ENCODE data around the gene MEIS3.
A peak's percentile ranks its signal among the peaks of the same experiment; 100 is the strongest.

The MEIS3 gene

DNA sequence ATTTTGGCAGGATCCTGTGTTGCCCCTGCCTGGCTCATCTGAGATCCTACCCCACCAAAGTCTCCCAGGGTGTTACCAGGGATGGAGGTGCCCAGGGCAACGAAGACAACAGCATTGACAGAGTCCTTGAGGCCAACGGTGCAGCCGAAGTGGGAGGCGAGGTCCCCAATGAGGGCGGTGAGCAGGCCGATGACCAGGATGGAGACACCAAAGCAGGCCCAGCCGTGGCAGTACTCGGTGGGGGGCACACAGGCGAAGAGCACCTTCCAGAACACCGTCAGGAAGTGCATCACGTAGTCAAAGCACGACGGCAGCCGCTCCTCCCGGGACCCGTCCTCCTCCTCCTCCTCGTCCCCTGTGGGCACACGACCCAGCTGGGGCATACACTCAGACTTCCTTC is 12.8 kb upstream of the MEIS3 start:
- Histone ChIP-seq H2BK15ac (ENCODE audit: low read depth, poor library complexity, severe bottlenecking) (no peak overlapping the region), H3K4me3 (ENCODE audit: insufficient read depth in 1 of 2, low read depth in 1 of 2, low read length in 2 of 2) (no peak overlapping the region), H4K91ac (ENCODE audit: low read length) (peak overlapping the region; percentile 35), H4K8ac (ENCODE audit: low read length) (no peak overlapping the region), H3K4me2 (ENCODE audit: low read length, poor library complexity, severe bottlenecking) (no peak overlapping the region), H3K4ac (ENCODE audit: low read depth in 1 of 2, low read length in 2 of 2) (no peak overlapping the region), H3K9ac (ENCODE audit: low read length) (no peak overlapping the region), H2BK12ac (ENCODE audit: low read length in 2 of 2) (no peak overlapping the region), H3K27ac (ENCODE audit: low read length, poor library complexity, severe bottlenecking) (no peak overlapping the region), H3K14ac (ENCODE audit: low read length in 2 of 2) (no peak overlapping the region), H3K9me3 (ENCODE audit: control insufficient read depth, low read length) (no peaks in the 10 kb centered on the region), H3K36me3 (ENCODE audit: control insufficient read depth in 1 of 2, insufficient read depth in 2 of 2, low read depth in 1 of 2, low read length in 2 of 2) (no peaks in the 10 kb centered on the region), H3K23ac (ENCODE audit: low read length in 2 of 2) (no peak overlapping the region), H2BK5ac (ENCODE audit: low read depth, low read length, poor library complexity, severe bottlenecking) (no peak overlapping the region), H3K27me3 (ENCODE audit: control insufficient read depth in 1 of 2, insufficient read depth in 1 of 2, low read length in 2 of 2) (peaks cover 36 to 55% of the 10 kb centered on the region in 2 experiments), H2AFZ (ENCODE audit: low read depth, low read length) (no peak overlapping the region), H3K4me1 (ENCODE audit: control insufficient read depth, insufficient read depth, low read depth, low read length) (peaks cover 20% of the 10 kb centered on the region), H3K18ac (ENCODE audit: low read depth in 1 of 2, low read length in 2 of 2) (no peak overlapping the region), H3K79me1 (replicated peaks; ENCODE audit: low read length, poor library complexity, severe bottlenecking) (no peaks in the 10 kb centered on the region), H2BK120ac (ENCODE audit: low read depth, low read length) (no peak overlapping the region), H2AK5ac (ENCODE audit: low read length, severe bottlenecking) (no peak overlapping the region)
- 85% methylated on average over 18 of the region's 18 CpGs for WGBS
- DNase-seq: no peak

DNA sequence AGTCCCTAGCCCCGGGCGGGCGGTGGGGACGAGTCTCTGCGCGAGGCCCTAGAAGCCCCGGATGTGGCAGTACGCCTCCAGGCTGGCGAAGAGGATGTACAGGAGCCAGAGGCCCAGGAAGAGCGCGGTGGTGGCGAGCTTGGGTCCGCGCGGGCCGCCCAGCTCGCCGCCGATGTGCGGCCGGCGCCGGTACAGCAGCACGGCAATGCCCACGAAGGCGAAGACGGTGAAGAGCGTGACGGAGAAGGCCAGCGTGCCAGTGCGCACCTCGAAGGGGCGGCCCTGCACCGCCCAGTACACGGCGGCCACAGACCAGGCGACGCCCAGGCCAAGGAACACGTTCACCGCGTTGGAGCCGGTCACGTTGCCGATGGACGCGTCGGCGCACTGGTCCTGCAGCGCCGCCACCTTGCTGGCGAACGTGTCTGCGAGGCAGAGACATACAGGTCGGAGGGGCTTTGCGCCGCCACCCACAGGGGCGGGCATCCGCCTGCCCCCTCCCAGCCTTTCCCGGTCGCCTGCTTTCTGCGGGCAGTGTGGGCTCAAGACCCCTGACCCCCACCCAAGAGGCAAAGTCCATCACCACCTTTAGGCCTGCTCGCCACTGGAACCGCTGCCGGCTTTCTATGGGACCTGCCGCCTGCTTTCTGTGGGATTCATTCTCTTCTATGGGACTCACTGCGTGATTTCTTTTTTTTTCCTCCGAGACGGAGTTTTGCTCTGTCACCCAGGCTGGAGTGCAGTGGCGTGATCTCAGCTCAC is 10.9 kb upstream of the MEIS3 start:
- Histone ChIP-seq H3K4ac (ENCODE audit: low read depth in 1 of 2, low read length in 2 of 2) (peak overlapping the region in 1 of 2 experiments; percentile 30), H3K36me3 (ENCODE audit: control insufficient read depth in 1 of 2, insufficient read depth in 2 of 2, low read depth in 1 of 2, low read length in 2 of 2) (no peaks in the 10 kb centered on the region)
- DNase-seq: peak; percentile 72

DNA sequence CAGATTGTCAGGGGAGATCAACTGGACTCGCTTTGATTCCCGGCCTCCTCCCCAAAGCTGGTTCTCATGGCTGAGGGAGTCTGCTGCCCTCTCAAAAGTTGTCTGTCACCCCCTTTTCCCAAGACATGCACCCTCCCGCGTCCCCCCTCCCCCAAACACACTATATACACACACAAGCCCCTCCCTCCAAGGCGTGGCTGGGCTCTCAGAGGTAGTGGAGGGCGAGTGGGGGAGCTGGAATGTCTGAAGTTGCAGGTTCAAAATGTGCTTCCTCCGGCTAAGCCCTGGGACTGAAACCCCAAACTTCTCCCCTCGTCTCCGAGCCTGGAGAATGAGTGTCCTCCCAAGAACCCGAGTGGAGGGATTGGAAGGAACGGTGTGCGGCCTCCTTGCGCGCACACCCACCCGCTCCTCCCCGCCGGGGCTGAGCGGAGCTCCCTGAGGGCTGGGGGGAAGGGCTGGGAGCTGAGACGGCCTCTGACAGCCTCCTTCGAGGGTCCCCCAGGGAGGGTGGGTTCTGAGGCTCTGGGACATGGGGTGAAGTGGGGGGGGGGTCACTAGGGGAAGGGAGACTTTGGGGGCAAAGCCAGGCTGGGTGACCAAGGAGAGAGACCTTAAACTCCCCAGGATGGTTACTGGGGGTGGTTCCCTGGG is 9.9 kb upstream of the MEIS3 start:
- H3K4ac ChIP-seq (ENCODE audit: low read depth in 1 of 2, low read length in 2 of 2): no peak overlapping the region
- peaks cover 19% of the 10 kb centered on the region for H3K4me1 ChIP-seq (ENCODE audit: control insufficient read depth, insufficient read depth, low read depth, low read length)
- no peaks in the 10 kb centered on the region for H3K79me1 ChIP-seq (replicated peaks; ENCODE audit: low read length, poor library complexity, severe bottlenecking)
- no peak overlapping the region for H2BK5ac ChIP-seq (ENCODE audit: low read depth, low read length, poor library complexity, severe bottlenecking)
- peak overlapping the region; percentile 1 to 10 for H2BK12ac ChIP-seq (ENCODE audit: low read length in 2 of 2)
- H3K23ac ChIP-seq (ENCODE audit: low read length in 2 of 2): no peak overlapping the region
- no peaks in the 10 kb centered on the region for H3K9me3 ChIP-seq (ENCODE audit: control insufficient read depth, low read length)
- H3K9ac ChIP-seq (ENCODE audit: low read length): no peak overlapping the region
- no peak overlapping the region for H4K8ac ChIP-seq (ENCODE audit: low read length)
- H2BK15ac ChIP-seq (ENCODE audit: low read depth, poor library complexity, severe bottlenecking): no peak overlapping the region
- H3K4me2 ChIP-seq (ENCODE audit: low read length, poor library complexity, severe bottlenecking): no peak overlapping the region
- H3K27me3 ChIP-seq (ENCODE audit: control insufficient read depth in 1 of 2, insufficient read depth in 1 of 2, low read length in 2 of 2): peaks cover 34 to 53% of the 10 kb centered on the region in 2 experiments
- no peak overlapping the region for H4K91ac ChIP-seq (ENCODE audit: low read length)
- H2AK5ac ChIP-seq (ENCODE audit: low read length, severe bottlenecking): no peak overlapping the region
- H3K27ac ChIP-seq (ENCODE audit: low read length, poor library complexity, severe bottlenecking): no peak overlapping the region
- H3K4me3 ChIP-seq (ENCODE audit: insufficient read depth in 1 of 2, low read depth in 1 of 2, low read length in 2 of 2): no peak overlapping the region
- 46% methylated on average over 17 of the region's 20 CpGs for WGBS
- H2AFZ ChIP-seq (ENCODE audit: low read depth, low read length): no peak overlapping the region
- no peak overlapping the region for H2BK120ac ChIP-seq (ENCODE audit: low read depth, low read length)
- no peak overlapping the region for H3K18ac ChIP-seq (ENCODE audit: low read depth in 1 of 2, low read length in 2 of 2)
- H3K36me3 ChIP-seq (ENCODE audit: control insufficient read depth in 1 of 2, insufficient read depth in 2 of 2, low read depth in 1 of 2, low read length in 2 of 2): no peaks in the 10 kb centered on the region
- DNase-seq: no peak
- no peak overlapping the region for H3K14ac ChIP-seq (ENCODE audit: low read length in 2 of 2)

More for the DNA sequence above, 10.9 kb upstream of the MEIS3 start:
- Histone ChIP-seq H3K4me1 (ENCODE audit: control insufficient read depth, insufficient read depth, low read depth, low read length) (peaks cover 19% of the 10 kb centered on the region), H3K4me3 (ENCODE audit: insufficient read depth in 1 of 2, low read depth in 1 of 2, low read length in 2 of 2) (peak overlapping the region; percentile 35 to 63), H2BK120ac (ENCODE audit: low read depth, low read length) (no peak overlapping the region), H2BK12ac (ENCODE audit: low read length in 2 of 2) (peak overlapping the region in 1 of 2 experiments; percentile 96), H2AK5ac (ENCODE audit: low read length, severe bottlenecking) (no peak overlapping the region), H2BK15ac (ENCODE audit: low read depth, poor library complexity, severe bottlenecking) (no peak overlapping the region), H3K9me3 (ENCODE audit: control insufficient read depth, low read length) (no peaks in the 10 kb centered on the region), H3K14ac (ENCODE audit: low read length in 2 of 2) (peak overlapping the region in 1 of 2 experiments; percentile 44), H3K79me1 (replicated peaks; ENCODE audit: low read length, poor library complexity, severe bottlenecking) (no peaks in the 10 kb centered on the region), H2AFZ (ENCODE audit: low read depth, low read length) (peak overlapping the region; percentile 96), H3K27me3 (ENCODE audit: control insufficient read depth in 1 of 2, insufficient read depth in 1 of 2, low read length in 2 of 2) (peaks cover 36 to 54% of the 10 kb centered on the region in 2 experiments), H3K27ac (ENCODE audit: low read length, poor library complexity, severe bottlenecking) (no peak overlapping the region), H4K91ac (ENCODE audit: low read length) (peak overlapping the region; percentile 58), H3K9ac (ENCODE audit: low read length) (peak overlapping the region; percentile 41), H3K4me2 (ENCODE audit: low read length, poor library complexity, severe bottlenecking) (peak overlapping the region; percentile 75), H3K23ac (ENCODE audit: low read length in 2 of 2) (peak overlapping the region in 1 of 2 experiments; percentile 75), H4K8ac (ENCODE audit: low read length) (peak overlapping the region; percentile 8), H3K18ac (ENCODE audit: low read depth in 1 of 2, low read length in 2 of 2) (peak overlapping the region in 1 of 2 experiments; percentile 89), H2BK5ac (ENCODE audit: low read depth, low read length, poor library complexity, severe bottlenecking) (no peak overlapping the region)
- WGBS: 13% methylated on average over 69 of the region's 69 CpGs

DNA sequence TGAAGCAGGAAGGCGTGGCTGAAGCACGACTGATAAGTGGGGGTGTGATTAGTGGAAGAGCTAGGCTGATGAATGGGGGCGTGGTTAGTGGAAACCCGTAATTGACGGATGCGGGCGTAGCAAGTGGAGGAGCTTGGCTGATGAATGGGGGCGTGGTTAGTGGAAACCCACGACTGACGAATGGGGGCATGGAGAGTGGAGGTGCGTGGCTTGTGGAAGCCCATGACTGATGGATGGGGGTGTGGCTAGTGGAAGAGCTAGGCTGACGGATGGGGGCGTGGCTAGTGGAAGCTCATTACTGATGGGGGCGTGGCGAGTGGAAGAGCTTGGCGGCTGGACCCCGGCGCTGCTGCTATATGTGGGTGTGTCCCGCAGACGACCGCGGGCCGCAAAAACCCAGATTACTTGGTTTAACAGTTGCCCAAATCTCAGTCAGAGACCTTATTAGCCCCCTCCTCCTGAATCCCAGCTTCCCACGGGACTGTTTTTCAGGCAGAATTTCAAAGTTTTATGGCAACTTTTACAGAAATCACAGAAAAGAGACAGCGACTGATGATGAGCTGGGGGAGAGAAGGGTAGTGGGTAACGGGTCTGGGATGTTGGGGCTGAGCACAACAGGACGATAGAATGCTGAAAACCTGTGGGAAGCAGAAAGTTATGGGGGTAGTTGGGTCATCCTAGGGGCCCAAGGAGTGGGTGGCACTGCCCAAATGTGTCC is 9.0 kb upstream of the MEIS3 start:
- Histone ChIP-seq H2BK15ac (ENCODE audit: low read depth, poor library complexity, severe bottlenecking) (no peak overlapping the region), H3K27me3 (ENCODE audit: control insufficient read depth in 1 of 2, insufficient read depth in 1 of 2, low read length in 2 of 2) (peaks cover 37 to 56% of the 10 kb centered on the region in 2 experiments), H3K9ac (ENCODE audit: low read length) (peak overlapping the region; percentile 58), H2BK5ac (ENCODE audit: low read depth, low read length, poor library complexity, severe bottlenecking) (no peak overlapping the region), H2AK5ac (ENCODE audit: low read length, severe bottlenecking) (no peak overlapping the region), H3K4me1 (ENCODE audit: control insufficient read depth, insufficient read depth, low read depth, low read length) (peaks cover 19% of the 10 kb centered on the region), H4K91ac (ENCODE audit: low read length) (no peak overlapping the region), H3K4me3 (ENCODE audit: insufficient read depth in 1 of 2, low read depth in 1 of 2, low read length in 2 of 2) (peak overlapping the region in 1 of 2 experiments; percentile 45), H3K14ac (ENCODE audit: low read length in 2 of 2) (no peak overlapping the region), H3K4ac (ENCODE audit: low read depth in 1 of 2, low read length in 2 of 2) (no peak overlapping the region), H2AFZ (ENCODE audit: low read depth, low read length) (no peak overlapping the region), H3K18ac (ENCODE audit: low read depth in 1 of 2, low read length in 2 of 2) (no peak overlapping the region), H3K4me2 (ENCODE audit: low read length, poor library complexity, severe bottlenecking) (peak overlapping the region; percentile 71), H2BK120ac (ENCODE audit: low read depth, low read length) (no peak overlapping the region), H3K79me1 (replicated peaks; ENCODE audit: low read length, poor library complexity, severe bottlenecking) (no peaks in the 10 kb centered on the region), H3K36me3 (ENCODE audit: control insufficient read depth in 1 of 2, insufficient read depth in 2 of 2, low read depth in 1 of 2, low read length in 2 of 2) (no peaks in the 10 kb centered on the region), H2BK12ac (ENCODE audit: low read length in 2 of 2) (no peak overlapping the region), H3K23ac (ENCODE audit: low read length in 2 of 2) (no peak overlapping the region), H3K27ac (ENCODE audit: low read length, poor library complexity, severe bottlenecking) (no peak overlapping the region), H4K8ac (ENCODE audit: low read length) (no peak overlapping the region), H3K9me3 (ENCODE audit: control insufficient read depth, low read length) (no peaks in the 10 kb centered on the region)
- 2% methylated on average over 27 of the region's 27 CpGs for WGBS
- peak; percentile 100 for DNase-seq

Measured in mesenchymal stem cell (in vitro differentiated cells and primary cell).